SU-DHL-6 (cell line): ENCODE measurements around the gene C1orf210.

Experiments
- EZH2phosphoT487 ChIP-seq: fragments of 200-600 bp; sonication (generic), shearing (Covaris generic); conservative IDR thresholded peaks from 2 replicates; pipeline ENCODE4 v1.6.1; 2018; ENCODE audit warnings: mild to moderate bottlenecking, antibody characterized with exemption, low read length, moderate library complexity, mixed read lengths
- TF ChIP-seq, protein P1 (sequence below): fragments of 200-600 bp; sonication (generic); IDR thresholded peaks from one replicate; pipeline ENCODE4 v1.5.1; 2017; ENCODE audit warnings: antibody characterized with exemption, mild to moderate bottlenecking, low read length, moderate library complexity; ENCODE audit not compliant: insufficient read depth, poor library complexity, severe bottlenecking

DNA sequence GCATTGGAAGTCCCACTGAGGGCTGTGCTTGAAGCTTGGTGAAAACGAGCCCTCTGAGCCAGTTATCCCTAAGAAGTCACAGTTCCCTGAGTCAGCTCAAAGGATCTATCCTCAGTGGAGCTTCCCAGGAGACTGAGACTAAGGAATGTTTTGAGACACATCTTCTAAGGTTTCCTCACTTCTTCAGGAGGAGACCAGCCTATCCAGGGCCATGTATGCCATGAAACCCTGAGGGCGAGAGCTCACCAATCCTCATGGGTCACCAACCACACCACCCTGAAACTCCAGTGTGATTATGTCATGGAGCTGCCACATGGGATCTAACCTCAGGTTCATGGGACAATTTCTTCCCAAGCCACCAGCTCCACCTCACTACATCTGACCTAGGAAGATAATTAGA is 7.8 kb upstream of the C1orf210 start:
- TF ChIP-seq, protein P1, sequence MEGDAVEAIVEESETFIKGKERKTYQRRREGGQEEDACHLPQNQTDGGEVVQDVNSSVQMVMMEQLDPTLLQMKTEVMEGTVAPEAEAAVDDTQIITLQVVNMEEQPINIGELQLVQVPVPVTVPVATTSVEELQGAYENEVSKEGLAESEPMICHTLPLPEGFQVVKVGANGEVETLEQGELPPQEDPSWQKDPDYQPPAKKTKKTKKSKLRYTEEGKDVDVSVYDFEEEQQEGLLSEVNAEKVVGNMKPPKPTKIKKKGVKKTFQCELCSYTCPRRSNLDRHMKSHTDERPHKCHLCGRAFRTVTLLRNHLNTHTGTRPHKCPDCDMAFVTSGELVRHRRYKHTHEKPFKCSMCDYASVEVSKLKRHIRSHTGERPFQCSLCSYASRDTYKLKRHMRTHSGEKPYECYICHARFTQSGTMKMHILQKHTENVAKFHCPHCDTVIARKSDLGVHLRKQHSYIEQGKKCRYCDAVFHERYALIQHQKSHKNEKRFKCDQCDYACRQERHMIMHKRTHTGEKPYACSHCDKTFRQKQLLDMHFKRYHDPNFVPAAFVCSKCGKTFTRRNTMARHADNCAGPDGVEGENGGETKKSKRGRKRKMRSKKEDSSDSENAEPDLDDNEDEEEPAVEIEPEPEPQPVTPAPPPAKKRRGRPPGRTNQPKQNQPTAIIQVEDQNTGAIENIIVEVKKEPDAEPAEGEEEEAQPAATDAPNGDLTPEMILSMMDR, result no peak
- TF ChIP-seq EZH2phosphoT487, result no peak
